CD4-positive, alpha-beta T cell treated with Interleukin-1 beta for 1 hour (primary cell): ENCODE measurements around the gene PCGF3.

Experiments used
- DNase-seq, 2 donors: peaks; one replicate each; pipeline ENCODE4 v3.0.0-alpha.2; 2020 to 2022

PCGF3 gene, protein sequence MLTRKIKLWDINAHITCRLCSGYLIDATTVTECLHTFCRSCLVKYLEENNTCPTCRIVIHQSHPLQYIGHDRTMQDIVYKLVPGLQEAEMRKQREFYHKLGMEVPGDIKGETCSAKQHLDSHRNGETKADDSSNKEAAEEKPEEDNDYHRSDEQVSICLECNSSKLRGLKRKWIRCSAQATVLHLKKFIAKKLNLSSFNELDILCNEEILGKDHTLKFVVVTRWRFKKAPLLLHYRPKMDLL

DNA sequence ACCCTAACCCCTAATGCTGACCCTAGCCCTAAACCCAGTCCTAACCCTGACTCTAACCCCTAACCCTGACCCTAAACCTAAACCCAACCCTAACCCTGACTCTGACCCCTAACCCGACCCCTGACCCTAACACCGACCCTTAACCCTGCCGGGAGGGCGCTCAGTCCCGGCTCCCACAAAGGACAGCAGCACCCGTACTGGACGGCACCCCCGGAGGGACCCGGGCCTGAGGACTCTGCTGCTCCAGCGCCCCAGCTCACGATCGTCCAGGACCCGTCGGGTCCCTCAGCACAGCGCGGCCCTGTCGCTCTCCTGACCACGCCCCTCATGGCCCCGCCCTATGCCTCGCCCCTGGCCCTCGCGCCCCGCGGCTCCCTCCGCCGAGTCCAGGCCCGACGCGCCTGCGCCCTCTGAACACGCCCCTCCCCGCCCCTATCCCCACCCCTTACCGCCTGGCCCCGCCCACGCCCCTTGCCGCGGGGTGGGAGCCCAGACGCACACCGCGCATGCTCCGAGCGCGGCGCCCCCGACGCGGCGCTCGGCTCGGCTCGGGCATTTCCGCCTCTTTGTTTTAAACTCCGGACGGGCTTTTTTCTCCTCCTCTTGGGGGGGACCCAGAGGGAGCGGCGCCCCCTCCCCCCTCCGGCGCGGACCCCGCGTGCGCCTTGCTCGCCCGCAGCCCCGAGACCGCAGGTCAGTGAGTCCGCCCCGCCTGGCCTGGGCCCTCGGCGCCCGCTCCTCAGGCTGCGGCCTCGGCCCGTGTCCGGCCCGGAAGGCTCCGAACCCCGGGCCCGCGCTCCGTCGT, at the start of gene PCGF3:
Gene PCGF3, plus strand, starts transcription at position 555 of the 805 bp plus-strand sequence. CDS start 27,849 bp downstream, outside the sequence.
- peak; percentile 96 for DNase-seq

DNA sequence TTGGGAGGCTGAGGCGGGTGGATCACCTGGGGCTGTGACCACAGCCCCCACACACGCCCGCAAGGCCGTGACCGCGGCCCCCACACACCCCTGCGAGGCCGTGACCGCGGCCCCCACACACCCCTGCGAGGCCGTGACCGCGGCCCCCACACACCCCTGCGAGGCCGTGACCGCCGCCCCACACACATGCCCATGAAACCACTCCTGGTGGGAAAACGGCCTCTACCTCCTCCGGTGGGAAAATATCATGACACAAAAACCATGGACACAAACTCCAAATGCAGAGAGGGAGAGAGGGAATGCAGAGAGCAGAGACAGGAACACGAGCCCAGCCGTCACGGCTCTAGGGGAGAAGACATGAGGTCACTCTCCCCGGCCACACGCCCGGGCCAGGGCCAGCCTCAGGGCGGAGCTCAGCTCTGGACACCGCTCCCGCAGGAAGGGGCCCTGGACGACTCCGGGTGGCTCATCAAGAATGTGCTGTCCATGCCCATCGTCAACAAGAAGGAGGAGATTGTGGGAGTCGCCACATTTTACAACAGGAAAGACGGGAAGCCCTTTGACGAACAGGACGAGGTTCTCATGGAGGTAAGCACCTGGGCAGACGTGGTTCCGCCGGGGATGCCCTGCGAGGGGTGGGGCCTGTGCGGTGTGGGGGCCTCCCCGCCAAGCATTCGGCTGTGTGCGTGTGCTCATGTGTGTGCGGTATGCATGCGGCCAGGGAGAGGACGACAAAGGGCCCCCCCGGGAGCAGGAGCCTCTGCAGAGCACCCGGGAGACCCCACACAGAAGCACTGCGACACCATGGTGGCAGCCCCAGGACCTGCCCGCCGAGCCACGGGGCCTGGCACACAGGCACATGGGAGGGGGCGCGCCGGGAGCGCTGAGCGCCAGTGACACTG, 48.9 kb upstream of the PCGF3 start:
- DNase-seq, result no peak

DNA sequence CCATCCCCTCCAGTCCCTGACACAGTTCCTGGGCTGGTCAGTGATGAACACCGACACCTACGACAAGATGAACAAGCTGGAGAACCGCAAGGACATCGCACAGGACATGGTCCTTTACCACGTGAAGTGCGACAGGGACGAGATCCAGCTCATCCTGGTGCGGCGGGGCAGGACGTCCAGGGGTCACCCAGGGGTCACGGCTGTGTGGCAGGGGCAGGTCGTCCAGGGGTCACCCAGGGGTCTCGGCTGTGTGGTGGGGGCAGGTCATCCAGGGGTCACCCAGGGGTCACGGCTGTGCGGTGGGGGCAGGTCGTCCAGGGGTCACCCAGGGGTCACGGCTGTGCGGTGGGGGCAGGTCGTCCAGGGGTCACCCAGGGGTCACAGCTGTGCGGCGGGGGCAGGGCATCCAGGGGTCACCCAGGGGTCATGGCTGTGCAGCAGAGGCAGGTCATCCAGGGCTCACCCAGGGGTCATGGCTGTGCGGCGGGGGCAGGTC, 48.2 kb upstream of the PCGF3 start:
- DNase-seq, result no peak

DNA sequence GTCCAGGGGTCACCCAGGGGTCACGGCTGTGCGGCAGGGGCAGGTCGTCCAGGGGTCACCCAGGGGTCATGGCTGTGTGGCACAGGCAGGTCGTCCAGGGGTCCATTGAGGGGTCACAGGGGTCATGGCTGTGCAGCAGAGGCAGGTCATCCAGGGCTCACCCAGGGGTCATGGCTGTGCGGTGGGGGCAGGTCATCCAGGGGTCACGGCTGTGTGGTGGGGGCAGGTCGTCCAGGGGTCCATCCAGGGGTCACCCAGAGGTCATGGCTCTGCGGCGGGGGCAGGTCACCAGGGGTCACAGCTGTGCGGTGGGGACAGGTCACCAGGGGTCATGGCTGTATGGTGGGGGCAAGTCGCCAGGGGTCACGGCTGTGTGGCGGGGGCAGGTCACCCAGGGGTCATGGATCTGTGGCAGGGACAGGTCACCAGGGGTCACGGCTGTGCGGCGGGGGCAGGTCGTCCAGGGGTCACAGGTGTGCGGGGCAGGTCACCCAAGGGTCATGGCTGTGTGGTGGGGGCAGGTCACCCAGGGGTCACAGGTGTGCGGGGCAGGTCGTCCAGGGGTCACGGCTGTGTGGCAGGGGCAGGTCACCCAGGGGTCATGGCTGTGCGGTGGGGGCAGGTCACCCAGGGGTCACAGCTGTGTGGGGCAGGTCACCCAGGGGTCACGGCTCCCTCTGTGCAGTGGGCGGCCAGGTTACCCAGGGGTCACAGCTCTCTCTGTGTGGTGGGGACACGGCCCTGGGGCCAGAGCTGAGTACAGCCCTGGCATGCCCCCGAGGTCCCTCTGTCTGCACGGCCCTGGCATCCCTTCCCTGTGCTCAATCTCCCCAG, 47.6 kb upstream of the PCGF3 start:
- no peak for DNase-seq

DNA sequence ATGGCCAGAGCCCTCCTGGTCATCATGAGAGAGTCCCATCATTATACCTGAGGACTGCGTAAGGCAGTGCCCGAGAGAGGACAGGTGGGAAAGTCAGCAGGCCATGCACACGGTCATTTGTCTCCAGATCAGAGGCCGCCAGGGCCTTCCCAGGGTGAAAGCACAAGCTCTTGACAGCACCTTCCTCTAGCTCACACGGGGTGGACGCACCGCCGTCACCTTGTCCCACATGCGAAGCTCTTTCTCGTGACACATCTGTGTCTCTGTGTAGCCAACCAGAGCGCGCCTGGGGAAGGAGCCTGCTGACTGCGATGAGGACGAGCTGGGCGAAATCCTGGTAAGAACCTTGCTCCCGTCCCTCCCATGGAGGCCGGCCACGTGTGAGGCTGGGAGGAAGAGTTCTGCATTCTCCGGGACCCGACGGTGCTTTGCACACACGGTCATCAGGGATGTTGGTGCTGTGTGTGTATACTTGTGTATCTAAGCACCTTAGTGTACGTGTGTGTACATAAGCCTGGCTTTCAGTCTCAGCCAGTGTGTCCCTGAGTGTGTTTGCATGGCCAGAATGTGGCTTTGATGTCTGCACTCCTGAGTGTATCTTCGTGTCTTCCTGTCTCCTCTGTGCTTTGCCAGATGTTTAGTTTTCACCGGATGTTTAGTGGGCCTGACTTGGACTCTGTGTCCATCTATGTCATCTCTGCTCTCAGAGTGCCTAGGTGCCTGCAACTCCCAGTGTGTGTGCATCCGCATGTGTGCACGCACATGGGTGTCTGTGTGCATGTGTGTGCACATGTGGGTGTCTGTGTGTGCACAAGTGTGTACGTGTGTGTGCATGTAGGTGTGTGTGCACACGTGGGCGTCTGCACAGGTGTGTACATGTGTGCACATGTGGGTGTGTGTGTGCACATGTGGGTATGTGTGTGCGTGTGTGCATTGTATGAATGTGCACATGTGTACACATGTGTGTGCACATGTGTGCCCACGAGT, 46.7 kb upstream of the PCGF3 start:
- DNase-seq, result no peak

DNA sequence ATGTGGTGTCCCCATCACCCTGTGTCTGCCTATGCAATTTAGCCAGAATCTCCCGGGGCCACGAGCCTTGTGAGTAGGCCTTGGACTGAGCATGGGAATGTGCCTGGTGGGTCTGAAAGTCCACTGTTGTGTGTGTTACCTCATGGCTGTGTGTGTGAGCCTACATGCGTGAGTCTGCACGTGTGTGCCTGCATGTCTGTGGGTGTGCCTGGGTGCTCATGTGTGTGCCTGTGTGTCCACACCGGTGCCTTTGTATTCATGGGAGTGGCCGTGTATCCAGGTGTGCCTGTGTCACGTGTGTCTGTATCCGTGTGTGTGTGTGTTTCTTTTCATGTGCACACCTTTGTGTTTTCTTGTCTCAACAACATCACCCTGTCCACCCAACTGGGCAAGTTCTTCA, 45.8 kb upstream of the PCGF3 start:
- no peak for DNase-seq

DNA sequence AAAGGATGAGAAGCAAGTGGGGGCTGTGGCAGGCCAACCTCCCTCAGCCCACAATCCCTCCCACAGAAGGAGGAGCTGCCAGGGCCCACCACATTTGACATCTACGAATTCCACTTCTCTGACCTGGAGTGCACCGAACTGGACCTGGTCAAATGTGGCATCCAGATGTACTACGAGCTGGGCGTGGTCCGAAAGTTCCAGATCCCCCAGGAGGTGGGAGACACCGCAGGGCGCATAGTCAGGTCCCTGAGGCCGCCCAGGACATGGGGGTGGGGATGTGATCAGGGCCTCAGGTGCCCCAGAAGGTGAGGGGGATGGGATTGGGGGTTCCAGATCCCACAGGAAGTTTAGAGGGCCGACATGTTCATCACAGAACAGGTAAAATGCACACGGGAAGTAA, 45.2 kb upstream of the PCGF3 start:
- no peak for DNase-seq

DNA sequence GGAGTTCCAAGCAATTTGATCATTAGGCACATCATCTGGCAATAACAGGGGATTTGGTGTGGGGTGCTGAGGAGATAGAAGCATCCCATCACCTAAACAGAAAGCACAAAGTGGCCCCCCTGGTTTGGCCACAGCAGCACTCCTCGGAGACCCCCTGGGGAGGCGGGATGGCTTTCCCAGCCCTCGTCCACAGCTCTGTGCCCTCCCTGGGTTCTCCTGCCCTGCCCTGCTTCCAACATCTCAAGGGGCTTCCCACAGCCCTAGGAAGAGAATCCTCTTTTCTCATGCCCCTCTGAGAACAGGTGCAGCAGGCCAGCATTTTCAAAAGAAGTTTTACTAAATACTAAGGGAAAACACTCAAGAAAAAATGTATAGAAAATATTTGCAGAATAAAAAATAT, 44.4 kb upstream of the PCGF3 start:
- no peak for DNase-seq

DNA sequence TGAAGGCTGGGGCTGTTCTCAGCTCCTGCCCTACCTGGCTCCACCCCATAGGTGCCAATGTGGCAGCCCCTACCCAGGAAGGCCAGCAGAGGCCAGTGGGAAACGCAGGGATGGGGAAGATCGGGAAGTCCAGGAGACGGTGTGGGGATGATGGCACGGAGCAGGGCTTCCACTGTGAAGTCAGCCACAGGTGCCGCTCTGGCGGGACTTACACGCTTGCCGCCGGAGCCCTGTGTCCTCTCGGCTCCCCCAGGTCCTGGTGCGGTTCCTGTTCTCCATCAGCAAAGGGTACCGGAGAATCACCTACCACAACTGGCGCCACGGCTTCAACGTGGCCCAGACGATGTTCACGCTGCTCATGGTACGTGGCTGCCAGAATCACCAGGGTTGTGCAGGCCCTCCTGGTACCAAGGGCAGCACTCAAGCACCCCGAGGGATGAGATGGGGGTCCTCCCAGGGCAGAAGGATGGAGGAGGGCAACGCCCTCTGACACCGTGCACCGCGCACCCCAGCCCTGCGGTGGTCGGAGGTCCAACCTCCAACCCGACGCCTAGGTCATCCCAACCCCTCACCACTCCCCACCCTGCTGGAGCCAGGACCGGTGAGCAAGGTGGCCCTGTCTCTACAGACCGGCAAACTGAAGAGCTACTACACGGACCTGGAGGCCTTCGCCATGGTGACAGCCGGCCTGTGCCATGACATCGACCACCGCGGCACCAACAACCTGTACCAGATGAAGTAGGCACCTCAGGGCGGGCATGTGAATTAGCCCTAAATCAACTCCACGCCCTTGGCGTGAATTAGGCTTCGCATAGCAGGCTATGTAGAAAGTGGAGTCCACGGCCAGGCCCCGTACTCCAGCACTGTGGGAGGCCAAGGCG, 43.5 kb upstream of the PCGF3 start:
- DNase-seq, result no peak

DNA sequence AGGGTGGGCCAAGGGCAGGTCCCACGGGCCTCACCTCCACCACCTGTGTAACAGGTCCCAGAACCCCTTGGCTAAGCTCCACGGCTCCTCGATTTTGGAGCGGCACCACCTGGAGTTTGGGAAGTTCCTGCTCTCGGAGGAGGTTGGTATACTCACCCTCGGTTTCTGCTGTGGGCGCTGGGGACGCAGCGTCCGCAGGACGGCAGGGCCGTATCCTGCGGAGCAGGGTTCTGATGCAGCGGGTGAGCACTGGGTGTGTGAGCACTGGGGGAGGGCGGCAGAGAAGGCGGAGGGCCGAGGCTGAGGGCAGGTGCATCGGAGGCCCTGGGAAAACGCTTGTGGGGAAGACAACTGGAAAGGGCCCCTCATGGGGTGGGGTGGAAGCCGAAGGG, 42.6 kb upstream of the PCGF3 start:
- no peak for DNase-seq

DNA sequence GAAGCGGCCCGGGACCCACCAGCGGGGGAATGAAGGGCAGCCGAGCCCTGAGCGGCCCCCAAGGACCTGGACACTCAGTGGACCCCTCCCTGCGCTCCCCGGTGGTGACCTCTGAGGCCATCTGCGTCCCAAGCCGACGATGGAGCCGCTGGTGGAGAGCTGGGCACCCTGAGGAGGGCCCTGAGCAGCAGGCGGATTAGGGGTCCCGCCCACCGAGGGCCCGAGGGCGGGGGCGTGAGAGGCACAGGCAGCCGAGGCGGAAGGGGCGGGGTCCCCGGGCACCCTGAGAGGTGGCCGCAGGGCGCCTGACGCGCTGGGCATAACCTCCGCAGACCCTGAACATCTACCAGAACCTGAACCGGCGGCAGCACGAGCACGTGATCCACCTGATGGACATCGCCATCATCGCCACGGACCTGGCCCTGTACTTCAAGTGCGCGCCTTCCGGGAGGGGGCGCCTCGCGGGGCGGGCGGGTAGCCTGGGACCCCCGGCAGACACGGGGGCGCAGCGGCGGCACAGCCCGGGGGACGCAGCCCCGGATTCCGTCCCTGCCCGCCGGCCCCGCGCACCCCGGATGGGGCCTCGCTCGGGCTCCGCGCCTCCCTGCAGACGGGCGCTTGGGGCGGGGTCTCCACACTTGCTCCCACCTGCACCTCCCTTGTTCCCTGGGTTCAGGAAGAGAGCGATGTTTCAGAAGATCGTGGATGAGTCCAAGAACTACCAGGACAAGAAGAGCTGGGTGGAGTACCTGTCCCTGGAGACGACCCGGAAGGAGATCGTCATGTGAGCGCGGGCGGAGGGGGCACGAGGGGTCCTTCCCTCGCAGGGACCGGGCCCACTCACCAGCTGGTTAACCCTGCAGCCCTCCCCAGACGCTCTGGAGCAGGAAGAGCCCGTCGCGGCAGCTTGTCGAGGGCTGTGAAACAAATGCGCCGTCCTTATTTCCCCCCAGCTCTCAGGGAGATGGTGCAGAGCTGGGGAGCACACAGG, 41.9 kb upstream of the PCGF3 start:
- DNase-seq, result peak; percentile 79 to 82

DNA sequence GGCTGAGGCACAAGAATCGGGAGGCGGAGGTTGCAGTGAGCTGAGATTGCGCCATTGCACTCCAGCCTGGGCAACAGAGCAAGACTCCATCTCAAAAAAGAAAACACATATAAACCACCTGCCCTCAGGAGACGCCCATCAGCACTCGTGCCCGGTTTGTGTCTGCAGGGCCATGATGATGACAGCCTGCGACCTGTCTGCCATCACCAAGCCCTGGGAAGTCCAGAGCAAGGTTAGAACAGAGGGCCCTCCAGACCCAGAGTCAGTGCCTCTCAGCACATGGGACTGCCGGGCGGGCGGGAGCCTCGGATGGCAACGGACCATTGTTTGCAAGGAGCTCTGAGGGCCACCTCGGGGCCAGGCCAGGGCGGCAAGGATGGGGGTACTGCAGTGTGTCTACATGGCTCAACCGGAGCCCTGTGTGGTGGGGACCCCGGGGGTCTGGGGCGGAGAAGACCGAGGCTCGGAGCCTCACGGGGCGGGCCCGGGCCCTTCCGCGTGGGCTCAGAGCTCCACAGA, 40.9 kb upstream of the PCGF3 start:
- DNase-seq, result no peak

DNA sequence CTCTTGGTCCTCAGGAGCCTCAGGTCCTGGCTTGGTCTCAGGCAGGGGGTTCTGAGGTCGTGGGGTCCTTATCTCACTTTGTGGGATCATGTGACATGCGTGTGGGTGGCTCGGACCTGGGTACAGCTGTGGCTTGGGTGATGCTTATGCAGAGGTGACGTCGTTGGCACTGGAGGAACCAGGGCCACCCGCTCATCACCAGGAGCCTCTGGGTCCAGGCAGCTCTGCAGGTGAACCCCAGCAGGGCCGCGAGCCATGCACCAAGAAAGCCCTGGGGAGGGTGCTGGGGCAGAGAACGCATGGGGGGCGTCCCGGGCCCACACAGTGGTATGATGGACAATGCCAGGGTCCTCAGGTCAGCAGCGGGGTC, 40.3 kb upstream of the PCGF3 start:
- no peak for DNase-seq

DNA sequence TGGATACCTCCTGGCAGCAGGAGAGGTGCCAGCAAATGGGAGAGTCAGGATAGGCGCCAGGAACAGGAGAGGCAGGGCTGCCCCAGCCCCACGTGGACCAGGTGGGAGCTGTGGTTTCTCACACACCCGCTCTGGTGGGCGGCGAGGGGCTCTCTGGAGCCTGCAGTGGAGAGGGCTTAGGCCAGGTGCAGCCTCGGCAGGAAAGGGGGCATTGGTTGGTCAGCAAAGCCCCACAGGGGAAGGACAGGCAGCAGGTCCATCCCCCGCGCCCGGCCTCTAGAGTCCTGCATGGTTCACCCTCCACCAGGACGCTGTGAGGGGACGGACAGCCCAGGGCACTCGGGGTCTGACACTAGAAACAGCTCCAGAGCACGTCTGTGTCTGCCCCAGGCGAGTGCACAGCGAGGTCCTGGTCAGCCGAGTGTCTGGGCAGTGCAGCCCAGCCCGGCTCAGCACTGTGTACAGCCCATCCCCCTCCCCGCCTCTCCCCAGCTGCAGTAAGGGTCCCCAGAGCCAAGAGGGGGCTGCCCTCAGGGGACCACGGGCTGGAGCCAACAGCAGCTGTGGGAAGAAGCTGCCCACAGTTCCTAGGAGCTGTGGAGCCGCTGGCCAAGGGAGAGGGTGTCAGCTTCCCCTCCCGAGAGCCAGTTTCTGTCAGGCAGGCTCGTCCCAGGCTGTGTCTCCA, 39.7 kb upstream of the PCGF3 start:
- DNase-seq, result no peak

DNA sequence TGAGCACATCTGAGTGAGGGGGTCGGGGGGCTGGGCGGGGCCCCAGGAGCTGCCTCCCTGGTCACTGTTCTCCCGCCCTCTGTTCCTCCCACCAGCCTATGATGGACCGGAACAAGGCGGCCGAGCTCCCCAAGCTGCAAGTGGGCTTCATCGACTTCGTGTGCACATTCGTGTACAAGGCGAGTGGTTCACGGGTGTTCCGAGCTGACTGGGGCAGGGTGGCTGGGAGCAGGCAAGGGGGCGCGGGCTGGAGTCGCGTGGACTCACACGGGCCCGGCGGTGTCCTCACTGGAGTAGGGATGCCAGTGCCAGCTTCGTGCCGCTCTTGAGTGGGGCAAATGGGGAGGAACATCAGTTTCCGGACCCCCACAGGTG, 39.2 kb upstream of the PCGF3 start:
- no peak for DNase-seq

DNA sequence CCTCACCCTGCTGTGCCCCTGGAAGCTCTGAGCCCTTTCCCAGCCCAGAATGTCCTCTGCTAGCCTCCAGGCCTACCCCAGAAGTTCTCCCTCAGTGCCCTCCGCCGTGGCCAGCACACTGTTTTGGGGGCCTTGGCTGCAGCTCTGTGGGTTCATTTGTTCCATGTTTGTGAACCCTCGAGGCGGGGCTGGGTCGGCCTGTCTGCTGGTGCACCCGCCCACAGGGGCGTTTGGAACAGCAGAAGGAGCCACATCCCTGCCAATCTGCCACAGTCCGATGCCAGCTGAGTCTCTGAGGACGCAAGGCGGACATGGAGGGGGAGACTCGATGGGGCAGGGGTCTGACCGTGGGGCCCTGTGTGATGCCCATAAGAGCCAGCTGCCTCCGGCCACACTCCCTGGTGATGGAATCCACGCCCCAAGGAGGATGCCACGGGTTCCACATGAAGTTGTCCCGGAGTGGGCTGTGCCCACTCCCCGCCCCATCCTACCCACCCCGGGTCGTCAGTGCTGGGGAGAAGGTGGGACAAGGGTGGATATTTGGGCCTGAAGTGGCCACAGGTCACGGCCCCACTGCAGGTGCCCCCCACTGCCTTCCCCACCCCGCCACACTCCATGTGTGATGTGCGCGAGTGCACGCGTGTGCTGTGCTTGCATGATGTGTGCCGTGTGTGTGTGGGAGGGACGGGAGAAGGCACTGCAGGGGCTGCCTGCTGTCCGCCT, 38.6 kb upstream of the PCGF3 start:
- no peak for DNase-seq

DNA sequence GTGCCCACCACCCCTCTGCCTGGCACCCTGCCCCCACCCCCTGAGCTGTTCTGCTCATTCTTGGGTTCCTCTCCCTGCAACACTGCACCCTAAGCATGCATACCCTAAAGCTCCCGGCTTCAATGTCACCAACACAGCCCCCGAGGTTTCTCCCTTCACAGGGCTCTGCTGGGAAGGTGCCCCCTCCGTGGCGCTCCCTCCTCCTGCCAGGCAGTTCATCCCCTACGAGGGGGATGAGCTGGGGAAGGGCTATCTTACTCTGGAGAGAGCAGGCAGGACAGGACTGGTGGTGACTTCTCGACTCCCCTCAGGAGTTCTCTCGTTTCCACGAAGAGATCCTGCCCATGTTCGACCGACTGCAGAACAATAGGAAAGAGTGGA, 38.1 kb upstream of the PCGF3 start:
- no peak for DNase-seq
